ENCODE data around the gene SGIP1. TPM values are rescaled to one million over a fixed set of nuclear protein-coding genes. Genes with fewer than 3 reads are reported as not detected.

SGIP1 gene
- total RNA-seq, 1 donor from 2014 or later, result 16.0 TPM

GRCh38 chr1:66510407-66510806, 23.5 kb upstream of the SGIP1 start:
- no peak for TF ChIP-seq CTCF (IDR thresholded peaks at IDR 0.05; ENCODE audit: unreplicated experiment)
- Mint-ChIP-seq H3K9me3 (ENCODE audit: low read depth) (peaks cover 15% of the 10 kb centered on the region), H3K36me3 (ENCODE audit: insufficient read depth) (no peaks in the 10 kb centered on the region), H3K27ac (no peak overlapping the region), H3K4me1 (ENCODE audit: low read depth) (no peaks in the 10 kb centered on the region), H3K4me3 (ENCODE audit: low read depth) (no peak overlapping the region), H3K27me3 (peaks cover 23% of the 10 kb centered on the region)
- no peak for DNase-seq (ENCODE audit: low spot score, unreplicated experiment)

- Mint-ChIP-seq H3K9me3 (ENCODE audit: low read depth) (peaks cover 21% of the 10 kb centered on the region), H3K27me3 (peaks cover 23% of the 10 kb centered on the region), H3K36me3 (ENCODE audit: insufficient read depth) (no peaks in the 10 kb centered on the region), H3K4me3 (ENCODE audit: low read depth) (no peak overlapping the region), H3K4me1 (ENCODE audit: low read depth) (peaks cover 3% of the 10 kb centered on the region), H3K27ac (no peak overlapping the region)
- no peak for TF ChIP-seq CTCF (IDR thresholded peaks at IDR 0.05; ENCODE audit: unreplicated experiment)
- no peak for DNase-seq (ENCODE audit: low spot score, unreplicated experiment)
These were observed 22.8 kb upstream of the SGIP1 start for GRCh38 chr1:66511118-66511517.

GRCh38 chr1:66517959-66518358, 16.0 kb upstream of the SGIP1 start:
- Mint-ChIP-seq H3K36me3 (ENCODE audit: insufficient read depth) (no peaks in the 10 kb centered on the region), H3K9me3 (ENCODE audit: low read depth) (peaks cover 18% of the 10 kb centered on the region), H3K4me1 (ENCODE audit: low read depth) (peaks cover 3% of the 10 kb centered on the region), H3K27me3 (peaks cover 3% of the 10 kb centered on the region), H3K27ac (no peak overlapping the region), H3K4me3 (ENCODE audit: low read depth) (no peak overlapping the region)
- DNase-seq (ENCODE audit: low spot score, unreplicated experiment), result no peak
- no peak for TF ChIP-seq CTCF (IDR thresholded peaks at IDR 0.05; ENCODE audit: unreplicated experiment)

GRCh38 chr1:66518654-66519053, 15.3 kb upstream of the SGIP1 start:
- DNase-seq (ENCODE audit: low spot score, unreplicated experiment), result no peak
- peaks cover 12% of the 10 kb centered on the region for H3K9me3 Mint-ChIP-seq (ENCODE audit: low read depth)
- TF ChIP-seq CTCF (IDR thresholded peaks at IDR 0.05; ENCODE audit: unreplicated experiment), result no peak
- peaks cover 3% of the 10 kb centered on the region for H3K27me3 Mint-ChIP-seq
- H3K36me3 Mint-ChIP-seq (ENCODE audit: insufficient read depth), result no peaks in the 10 kb centered on the region
- H3K27ac Mint-ChIP-seq, result no peak overlapping the region
- peaks cover 3% of the 10 kb centered on the region for H3K4me1 Mint-ChIP-seq (ENCODE audit: low read depth)
- H3K4me3 Mint-ChIP-seq (ENCODE audit: low read depth), result no peak overlapping the region

GRCh38 chr1:66519992-66520391, 14.0 kb upstream of the SGIP1 start:
- H3K4me3 Mint-ChIP-seq (ENCODE audit: low read depth), result no peak overlapping the region
- no peak for DNase-seq (ENCODE audit: low spot score, unreplicated experiment)
- no peak overlapping the region for H3K27ac Mint-ChIP-seq
- peaks cover 3% of the 10 kb centered on the region for H3K4me1 Mint-ChIP-seq (ENCODE audit: low read depth)
- H3K27me3 Mint-ChIP-seq, result peaks cover 3% of the 10 kb centered on the region
- H3K36me3 Mint-ChIP-seq (ENCODE audit: insufficient read depth), result no peaks in the 10 kb centered on the region
- H3K9me3 Mint-ChIP-seq (ENCODE audit: low read depth), result peaks cover 6% of the 10 kb centered on the region
- TF ChIP-seq CTCF (IDR thresholded peaks at IDR 0.05; ENCODE audit: unreplicated experiment), result no peak

Data from progenitor cell of endocrine pancreas (in vitro differentiated cells).